CMK (cell line): Measurements from ENCODE around the gene PDZRN4.

ENCODE experiments used
- DNase-seq: peaks from one replicate; pipeline ENCODE4 v3.0.0-alpha.2; 2010; ENCODE audit warnings: low read depth

PDZRN4 gene

DNA sequence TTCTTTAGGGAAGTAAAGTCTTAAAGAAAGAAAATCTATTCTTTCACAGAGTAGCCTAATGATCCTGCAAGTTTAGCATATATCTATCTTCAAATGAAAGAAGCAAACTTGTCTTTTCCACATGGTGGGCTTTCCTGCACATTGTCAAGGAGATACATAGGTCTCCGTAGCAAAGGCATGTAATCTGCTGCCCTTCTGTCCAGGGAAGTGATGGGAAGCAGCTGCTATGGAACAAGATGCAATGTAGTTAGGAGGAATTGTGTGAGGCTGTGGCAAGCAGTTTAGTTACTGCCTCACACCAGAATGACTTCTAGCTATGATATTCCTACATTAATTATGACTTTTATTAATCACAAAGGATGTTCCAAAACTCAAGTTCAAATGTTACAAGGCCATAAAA, 174.4 kb downstream of the PDZRN4 start:
- no peak for DNase-seq

DNA sequence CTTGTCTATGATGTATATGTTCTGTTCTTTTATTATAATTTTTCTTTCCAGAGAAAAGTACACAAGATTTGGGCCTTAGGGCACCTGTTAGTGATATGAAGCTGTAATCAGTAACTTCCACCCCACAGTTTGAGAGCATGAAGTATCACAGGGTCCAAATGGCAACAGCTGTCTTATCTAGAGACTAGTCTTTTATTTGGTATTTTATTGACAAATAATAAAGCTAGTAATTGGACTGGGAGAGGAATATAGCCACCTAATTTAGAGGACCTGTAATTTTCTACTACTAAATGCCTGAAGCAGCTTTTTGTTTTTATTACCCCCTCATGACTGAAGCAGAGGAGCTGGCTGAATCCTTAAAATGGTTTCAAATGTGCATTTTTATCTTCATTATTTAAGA, 174.8 kb downstream of the PDZRN4 start:
- DNase-seq = no peak

DNA sequence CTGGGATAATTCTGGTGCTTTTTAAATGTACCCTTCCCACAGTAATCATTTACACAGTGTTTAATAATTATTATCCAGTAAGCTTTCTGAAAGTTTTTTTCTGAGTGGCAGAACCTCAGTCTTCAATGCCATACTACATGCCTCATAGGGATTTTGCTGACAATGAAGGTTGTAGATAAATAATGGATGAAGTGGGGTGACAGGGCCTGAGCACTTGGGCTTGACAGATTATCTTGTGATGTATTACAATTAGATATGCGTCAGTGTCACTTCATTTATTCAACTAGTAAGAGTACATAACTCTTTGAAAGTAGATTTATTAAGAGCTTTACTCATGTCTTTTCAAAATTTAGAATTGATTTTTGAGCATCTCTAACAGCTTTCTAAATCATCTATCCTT, 176.1 kb downstream of the PDZRN4 start:
- DNase-seq = no peak

DNA sequence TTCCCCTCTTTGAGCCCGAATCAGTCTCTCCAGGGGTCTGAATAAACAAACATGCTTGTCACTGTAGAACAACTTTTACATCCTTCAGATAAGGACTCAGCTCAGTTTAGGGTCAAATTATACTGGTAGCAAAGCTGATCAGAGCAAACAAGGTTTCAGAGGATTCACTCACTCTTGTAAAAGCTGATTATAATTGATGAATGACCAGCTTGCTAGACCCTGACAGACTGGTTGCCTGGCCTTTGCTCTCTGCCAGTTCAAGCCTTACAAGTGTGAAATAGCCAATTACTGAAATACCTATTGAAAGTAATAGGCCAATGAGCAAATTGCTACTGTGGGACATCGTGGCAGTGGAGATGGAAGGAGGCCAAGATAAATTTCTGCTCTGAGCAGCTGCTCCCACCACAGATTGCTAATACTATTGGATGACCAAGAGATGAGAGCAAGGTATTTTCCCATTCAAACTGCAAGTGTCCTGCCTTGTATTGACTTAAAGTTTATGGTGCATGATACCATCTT, 177.6 kb downstream of the PDZRN4 start:
- no peak for DNase-seq

DNA sequence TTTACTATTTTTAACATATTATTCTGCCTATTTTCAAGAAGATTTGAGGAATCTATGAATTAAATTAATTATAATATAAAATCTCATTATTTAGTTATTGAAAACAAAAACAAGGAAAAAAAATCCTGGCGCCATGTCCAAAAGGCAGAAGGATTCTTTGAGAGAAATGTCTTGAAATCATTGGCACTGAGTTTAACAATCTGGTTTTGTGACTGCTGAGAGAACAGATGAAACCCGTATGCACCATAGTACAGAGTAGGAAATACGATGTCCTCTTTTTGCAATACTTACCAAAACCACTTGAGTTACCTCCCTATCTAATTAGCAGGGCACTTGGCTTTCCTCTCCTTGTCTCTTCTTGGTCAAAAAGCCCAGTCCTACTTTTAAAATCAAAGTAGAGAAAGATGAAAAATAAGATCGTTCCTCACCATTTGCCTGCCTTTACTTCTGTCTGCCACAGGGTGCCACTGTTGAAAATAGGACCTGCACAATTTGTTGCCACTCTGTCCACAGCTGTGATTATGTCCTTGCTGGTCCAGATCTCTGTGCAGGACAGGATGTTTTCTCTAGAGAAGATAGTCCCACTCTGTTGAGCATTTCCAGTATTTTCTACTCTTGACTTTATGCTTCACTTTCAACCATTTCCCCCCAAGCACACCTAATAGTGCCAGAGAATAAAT, 179.7 kb downstream of the PDZRN4 start:
- peak; percentile 2 for DNase-seq

DNA sequence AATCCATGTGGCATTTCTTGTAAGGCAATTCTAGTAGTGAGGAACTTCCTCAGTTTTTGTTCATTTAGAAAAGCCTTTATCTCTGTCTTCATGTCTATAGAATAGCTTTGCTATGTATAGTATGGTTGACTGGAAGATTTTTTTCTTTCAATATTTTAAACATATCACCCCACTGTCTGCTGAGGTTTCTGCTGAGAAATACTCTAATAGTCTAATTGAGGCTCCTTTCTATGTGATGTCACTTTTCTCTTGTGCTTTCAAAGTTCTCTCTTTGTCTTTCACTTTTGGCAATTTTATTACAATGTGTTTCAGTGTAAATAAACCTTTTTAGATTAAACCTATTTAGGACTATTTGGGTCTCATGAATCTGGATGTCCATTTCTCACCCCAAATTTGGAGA, 192.8 kb downstream of the PDZRN4 start:
- DNase-seq = no peak

DNA sequence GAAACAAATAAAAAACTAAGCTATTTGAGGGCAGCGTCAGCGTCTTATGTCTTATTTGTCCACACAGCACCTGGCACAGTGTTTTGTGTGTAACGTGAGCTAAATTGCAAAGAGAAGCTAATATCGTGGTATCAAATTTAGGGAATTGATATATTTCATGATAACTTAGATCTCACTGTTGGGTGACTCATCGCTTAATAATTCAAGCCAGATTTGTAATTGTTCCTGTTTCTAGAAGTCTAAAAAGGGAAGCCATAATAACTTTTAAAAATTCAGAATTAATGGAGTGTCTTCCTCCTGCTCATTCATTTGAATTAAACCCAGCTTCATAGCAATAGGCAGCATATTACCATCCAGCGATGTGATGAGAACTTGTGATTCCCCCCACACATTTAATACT, 214.7 kb downstream of the PDZRN4 start:
- no peak for DNase-seq

DNA sequence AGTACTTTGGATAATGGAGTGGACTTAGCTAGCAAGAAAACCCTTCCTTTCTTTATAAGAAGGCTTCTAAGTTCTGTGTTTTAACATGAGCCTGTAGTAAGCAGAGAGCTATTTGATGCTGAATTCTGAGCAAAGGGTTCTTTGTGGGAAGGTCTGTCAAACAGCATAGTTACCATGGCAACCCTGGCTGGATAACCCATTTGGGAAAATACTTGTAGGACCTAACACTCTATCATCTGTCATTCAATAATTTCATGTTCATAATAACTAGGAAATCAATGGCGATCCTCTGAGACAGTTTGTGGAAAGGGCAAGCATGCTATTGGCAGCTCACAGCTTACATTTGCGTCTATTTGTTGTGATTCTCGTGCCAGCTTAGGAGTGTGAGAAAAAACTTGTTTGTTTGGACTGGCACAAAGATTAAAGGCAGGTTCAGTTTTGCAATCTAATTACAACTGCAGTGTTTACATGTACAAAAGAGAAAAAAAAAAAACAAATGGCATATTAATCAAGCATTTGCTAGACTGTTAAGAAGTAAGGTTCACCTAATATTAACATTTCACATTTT, 219.2 kb downstream of the PDZRN4 start:
- no peak for DNase-seq

DNA sequence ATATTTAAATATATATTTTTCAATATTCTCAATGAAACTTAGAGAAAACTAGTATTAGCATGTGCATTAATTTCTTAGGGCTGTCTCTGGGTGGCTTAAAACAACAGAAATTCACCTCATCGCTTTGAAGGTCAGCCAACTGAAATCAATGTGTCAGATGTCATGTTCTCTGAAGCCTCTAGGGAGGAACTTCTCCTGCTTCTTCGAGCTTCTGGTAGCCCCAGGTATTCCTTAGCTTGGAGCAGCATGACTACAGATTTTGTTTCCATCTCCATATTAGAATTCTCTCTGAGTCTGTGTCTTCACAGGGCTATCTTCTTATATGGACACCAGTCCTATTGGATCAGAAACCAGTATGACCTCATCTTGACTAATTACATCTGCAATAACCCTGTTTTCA, 221.5 kb downstream of the PDZRN4 start:
- no peak for DNase-seq

DNA sequence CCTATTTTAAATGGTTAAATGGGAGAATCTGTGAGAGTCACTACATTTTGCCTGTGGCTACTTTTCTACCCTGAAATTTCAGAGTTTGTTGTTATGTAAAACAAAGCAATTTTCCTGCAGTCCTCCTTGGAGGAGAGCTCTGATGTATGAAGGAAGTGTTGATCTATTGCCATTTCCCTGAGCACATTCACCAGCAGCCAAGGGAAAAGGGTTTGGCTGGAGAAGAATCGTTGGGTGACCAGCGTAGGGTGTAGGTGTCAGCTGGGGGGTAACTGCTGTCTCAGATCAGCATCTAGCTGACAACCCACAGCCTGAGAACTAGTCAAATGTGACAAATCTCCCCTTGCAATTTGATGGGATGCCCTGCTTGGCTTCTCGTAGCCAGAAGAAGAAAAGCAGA, 230.5 kb downstream of the PDZRN4 start:
- DNase-seq = no peak

DNA sequence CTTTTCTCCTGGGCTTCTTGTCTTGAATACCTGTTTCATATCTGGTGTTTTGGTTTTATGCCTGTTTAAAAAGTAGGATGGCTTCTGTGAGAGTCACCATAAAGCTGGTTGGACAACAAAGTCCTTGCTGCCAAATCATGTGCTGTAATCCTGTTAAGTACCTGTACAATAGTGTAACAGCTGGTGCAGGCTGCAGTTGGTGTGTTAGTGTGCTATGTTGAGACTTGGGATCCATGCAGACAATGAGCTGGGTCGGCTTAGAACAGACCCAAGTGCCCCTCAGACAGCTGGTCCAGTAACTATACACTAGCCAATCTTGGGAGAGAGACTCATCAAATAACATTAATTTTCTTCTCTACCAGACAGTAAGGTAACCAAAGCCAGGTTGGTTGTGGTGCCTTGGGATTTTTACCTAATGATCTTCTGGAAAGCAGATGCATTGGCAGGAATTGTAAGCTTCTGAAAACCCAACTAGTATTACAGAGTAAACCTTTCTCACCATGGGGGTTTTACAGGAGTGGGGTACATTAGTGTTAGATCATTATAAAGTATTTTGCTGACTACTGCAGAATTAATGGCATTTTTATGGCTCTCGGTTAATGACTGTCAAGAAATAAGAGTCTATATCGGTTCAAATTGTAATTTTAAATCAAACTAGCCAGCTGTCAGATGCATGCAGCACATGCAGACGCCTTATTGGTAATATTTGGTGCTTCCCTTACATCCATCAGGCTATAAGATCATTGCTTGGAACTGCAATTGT, 231.2 kb downstream of the PDZRN4 start:
- DNase-seq = no peak

DNA sequence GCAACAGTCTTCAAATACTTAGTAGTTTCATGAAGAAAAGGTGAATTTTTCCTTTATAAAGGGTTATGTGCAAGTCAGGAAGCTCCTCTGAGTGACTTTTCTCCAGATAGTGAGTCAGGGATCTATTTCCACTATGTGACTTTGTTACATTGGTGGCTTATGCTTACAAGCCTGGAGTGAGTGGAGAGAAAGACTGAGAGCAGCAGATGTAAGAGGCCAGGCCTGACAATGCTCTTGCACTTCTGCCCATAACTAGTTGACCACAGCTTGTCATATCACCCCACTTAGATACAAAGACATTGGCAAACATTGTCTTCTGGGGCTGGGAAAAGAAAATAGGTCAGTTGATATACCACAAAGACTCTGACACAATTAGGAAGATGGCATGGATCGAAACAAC, 236.5 kb downstream of the PDZRN4 start:
- DNase-seq = no peak

DNA sequence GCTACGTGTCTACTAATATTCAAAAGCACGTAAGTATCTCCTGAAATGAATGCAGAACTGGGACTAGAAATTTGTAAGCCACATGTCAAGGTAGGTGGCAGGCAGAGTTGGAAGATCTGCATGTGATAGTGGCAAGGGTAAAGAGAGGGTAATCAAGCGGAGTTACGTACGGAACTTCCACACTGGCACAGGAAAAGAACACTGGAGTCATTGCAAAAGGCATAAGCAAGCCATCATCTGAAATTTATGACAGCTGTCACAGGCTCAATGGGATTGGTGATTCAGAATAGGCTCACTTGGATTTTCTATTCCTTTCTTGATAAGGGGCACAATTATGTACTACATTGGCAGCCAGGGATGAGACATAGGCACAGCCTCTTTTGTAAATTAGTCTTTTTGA, 245.3 kb downstream of the PDZRN4 start:
- no peak for DNase-seq

DNA sequence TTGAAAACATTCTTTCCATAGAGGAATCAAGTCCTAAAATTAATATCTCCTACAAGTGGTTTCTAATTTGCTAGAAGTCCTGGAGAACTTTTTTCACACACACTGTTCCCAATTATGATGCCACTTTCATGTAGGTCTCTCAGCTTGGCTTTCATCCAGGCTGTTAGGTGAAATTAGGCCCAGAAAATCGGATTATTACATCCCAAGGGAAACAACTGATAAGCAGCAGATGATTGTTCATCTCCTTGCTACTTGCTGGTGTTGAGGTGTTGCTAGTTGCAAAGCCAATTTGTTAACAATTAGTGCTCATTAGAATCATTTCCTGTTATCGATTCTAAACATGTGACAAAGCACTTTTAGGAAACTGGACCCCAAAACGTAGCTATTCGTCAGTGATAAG, 248.0 kb downstream of the PDZRN4 start:
- DNase-seq = no peak

DNA sequence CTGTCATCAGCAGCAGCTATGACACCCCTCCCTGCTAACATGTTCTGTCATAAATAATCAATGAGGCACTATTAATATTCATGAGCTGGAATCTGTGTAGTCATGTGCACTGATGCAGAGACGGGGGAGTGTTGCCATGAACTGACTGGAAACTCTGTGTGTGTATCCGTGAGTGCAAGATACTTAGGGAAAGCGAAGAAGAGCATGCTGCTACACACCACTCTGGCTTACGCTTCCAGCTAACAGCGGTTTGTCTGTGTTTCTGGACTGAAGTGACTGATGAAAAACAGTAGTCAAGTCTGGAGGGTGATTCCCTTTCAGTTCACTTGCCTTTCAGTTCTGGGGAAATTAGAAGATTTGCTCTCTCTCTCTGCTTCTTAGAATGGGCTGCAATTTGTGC, 249.4 kb downstream of the PDZRN4 start:
- DNase-seq = no peak

DNA sequence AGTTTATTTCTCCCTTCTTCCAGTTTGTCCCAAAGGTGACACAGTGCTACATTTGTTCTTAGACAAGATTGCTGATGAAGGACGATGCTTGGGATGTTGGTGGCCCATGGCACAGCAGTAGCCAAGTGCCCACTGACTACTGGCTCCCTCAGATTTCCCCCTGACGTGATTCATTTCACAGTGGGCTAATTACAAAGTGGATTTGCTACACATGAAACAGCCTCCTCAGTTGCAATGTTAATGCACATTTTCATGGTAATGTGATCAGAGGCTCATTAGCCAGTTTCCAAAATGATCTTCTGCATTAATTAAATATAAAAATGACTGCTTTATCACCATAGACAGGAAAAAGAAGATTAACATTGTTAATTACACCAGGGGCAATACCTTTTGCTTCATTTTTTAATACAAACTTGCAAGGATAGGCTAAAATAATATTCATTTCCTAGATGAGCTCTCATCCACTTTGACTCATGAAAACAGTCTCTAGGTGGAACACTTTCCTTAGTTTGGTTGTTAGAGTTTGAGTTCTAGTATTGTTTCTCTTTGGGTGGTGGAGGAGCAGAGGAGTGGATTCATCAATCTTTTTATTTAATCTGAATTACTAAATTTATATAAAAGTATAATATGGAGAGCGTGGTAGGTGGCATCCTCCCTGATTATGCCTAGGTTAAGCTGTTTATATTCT, 250.9 kb downstream of the PDZRN4 start:
- no peak for DNase-seq

DNA sequence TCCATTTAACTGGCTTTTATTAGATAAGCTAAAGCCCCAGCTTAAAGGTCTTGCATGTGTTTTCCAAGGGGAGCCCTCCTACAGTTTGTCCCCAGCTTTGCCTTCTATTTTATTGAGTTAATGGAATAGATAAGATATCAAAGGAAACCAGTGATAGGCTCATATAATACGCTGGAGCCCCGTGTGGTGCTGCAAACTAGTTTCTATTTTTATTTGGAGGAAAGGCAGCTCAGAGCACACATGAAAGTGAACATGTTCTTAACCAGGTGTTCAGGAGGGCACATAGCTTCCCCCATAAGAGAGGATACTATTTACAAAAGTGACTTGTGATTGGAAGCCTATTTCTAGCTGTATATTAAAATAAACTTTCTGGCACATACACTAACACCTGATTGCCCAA, 251.7 kb downstream of the PDZRN4 start:
- no peak for DNase-seq

DNA sequence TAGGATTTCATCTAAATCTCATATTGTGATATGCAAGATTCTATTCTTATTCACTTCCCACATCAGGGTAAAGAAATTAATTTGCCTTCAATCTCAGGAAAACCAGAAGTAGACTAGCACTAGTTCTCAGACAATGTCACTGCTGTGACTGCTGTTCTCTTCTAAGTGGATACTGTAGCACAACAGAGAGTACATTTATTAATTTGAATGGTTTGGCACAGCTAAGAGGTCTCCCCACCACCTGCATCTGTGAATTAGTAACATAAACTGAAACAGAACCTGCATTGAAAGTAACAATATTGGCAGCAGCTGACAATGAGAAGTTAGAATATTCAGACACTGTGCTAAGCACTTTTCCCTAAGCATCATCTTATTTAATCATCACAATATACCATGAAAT, 253.1 kb downstream of the PDZRN4 start:
- DNase-seq = no peak

DNA sequence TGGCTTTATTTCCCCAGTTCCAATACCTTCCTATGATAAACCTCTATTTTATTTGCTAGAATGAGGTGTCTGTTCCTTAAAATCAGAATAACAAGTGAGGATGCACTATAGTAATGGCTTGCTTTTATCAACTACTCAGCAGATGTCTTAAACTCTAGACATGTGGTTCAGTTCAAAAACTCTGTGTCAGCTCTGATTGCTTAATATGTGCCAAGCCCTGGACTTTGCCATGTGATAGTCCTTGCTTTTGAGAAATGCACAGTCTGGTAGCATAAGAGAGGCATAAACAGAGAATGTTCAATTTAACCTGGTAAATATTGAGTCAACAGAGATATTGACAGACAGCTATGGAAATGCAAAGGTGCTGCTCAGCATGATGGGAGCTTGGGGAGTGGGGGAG, 254.8 kb downstream of the PDZRN4 start:
- no peak for DNase-seq

DNA sequence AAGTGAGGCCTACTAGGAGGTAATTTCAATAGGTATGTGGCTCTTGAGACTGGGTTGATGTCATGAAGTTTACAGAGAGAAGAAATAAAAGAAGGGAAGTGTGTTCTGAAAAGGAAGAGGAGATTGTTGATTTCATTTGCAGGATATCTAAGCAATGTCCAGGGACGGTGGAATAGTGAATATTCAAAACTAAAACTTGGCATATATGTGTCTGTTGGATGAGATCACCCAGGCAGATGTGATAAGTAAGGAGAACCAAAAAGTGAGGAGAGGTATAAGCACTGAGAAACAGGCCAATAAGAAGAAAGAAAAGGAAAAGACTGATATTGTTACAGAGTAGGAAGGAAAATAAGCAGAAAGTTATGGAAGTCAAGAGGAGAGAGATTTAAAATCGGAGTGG, 255.6 kb downstream of the PDZRN4 start:
- no peak for DNase-seq

DNA sequence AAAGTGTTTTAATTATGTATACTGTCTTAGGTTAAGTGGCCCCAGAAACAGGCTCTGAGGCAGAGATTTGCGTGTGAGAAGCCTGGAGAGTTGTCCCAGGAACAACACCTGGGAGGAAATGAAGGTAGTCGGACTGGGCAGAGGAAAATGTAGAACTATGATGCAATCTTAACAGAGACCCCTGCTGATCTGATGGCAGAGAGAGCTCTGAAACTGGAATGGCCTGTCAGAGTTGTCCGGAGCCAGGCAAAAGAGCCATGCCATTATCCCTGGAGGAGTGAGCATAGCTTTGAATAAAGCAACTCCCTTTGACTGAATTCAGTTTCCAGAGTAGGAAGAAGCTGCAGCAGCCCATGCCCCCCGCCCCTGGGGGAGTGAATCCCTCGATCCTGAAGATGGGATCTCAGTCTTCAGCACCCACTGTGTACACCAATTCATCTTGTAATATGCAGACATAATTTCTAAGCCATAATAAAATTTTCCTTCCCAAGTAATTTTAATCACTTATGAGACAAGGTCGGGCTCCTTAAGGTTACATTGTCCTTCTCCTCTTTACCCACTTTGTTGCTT, 264.8 kb downstream of the PDZRN4 start:
- DNase-seq = no peak

DNA sequence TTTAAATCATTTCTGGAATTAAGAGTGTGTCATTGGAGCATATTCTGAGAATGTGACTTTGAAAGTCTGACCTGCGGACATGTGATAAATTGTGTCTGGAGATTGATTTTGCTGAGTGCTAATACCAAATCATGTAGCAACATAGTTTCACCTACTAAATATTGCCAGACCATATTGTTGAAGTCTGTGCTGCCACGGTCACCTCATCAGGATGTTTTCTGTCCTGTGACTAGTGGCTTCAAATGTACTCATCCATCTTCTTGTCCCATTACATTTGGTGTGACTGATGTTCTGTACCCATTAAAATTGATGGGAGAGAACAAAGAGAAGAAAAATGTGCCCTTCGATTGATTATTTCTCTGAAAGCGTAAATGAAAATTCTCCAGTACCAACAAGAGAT, 265.3 kb downstream of the PDZRN4 start:
- DNase-seq = no peak
